Renal pelvis (tissue), 12 donors: ENCODE data around the gene AKR1E2. TPM values are rescaled to one million over a fixed set of nuclear protein-coding genes. Genes with fewer than 3 reads are reported as not detected.
A peak's percentile ranks its signal among the peaks of the same experiment; 100 is the strongest.

ENCODE experiments used
- DNase-seq: peaks from one replicate; pipeline ENCODE4 v3.0.0-alpha.2; 2013
- long read RNA-seq, 16 experiments: transcript quantifications; one replicate each; lab custom pipeline, GENCODE V29; 2026
- polyA plus RNA-seq, 3 donors: library from polyadenylated mRNA; unstranded; fragments of 120-200 nt; gene quantifications; one replicate each; pipeline ENCODE4 v1.2.1, GENCODE V29; 2013; ENCODE audit not compliant: insufficient read length in 3 of 3

AKR1E2 gene
- 10 to 100 TPM in 1 of 3 donors, 1 to 10 TPM in 2; 4.8 to 11.4 (median 7.9) TPM for polyA plus RNA-seq
- long read RNA-seq, donor 1: 0 reads
- long read RNA-seq, donor 2, partial matches to known transcripts: 0 of 1 reads
- long read RNA-seq, donor 2, other reads (novel, unspliced or antisense): 0 of 1 reads
- long read RNA-seq, donor 3: 0 reads
- long read RNA-seq, donor 4, partial matches to known transcripts: 0 of 1 reads
- long read RNA-seq, donor 4, other reads (novel, unspliced or antisense): 0 of 1 reads
- long read RNA-seq, donor 5, partial matches to known transcripts: 0 of 1 reads
- long read RNA-seq, donor 5, other reads (novel, unspliced or antisense): 0 of 1 reads
- long read RNA-seq, donor 6: 0 reads
- long read RNA-seq, donor 7: 0 reads
- long read RNA-seq, donor 8: 0 reads
- long read RNA-seq, donor 9, partial matches to known transcripts: 0 of 1 reads
- long read RNA-seq, donor 9, other reads (novel, unspliced or antisense): 0 of 1 reads
- long read RNA-seq, donor 10: 0 reads
- long read RNA-seq, donor 11: 0 reads
- long read RNA-seq, donor 12: 0 reads
- long read RNA-seq, donor 13: 0 reads
- long read RNA-seq, donor 14: 0 reads
- long read RNA-seq, donor 15, partial matches to known transcripts: 0 of 1 reads
- long read RNA-seq, donor 15, other reads (novel, unspliced or antisense): 0 of 1 reads
- long read RNA-seq, donor 16: 0 reads

DNA sequence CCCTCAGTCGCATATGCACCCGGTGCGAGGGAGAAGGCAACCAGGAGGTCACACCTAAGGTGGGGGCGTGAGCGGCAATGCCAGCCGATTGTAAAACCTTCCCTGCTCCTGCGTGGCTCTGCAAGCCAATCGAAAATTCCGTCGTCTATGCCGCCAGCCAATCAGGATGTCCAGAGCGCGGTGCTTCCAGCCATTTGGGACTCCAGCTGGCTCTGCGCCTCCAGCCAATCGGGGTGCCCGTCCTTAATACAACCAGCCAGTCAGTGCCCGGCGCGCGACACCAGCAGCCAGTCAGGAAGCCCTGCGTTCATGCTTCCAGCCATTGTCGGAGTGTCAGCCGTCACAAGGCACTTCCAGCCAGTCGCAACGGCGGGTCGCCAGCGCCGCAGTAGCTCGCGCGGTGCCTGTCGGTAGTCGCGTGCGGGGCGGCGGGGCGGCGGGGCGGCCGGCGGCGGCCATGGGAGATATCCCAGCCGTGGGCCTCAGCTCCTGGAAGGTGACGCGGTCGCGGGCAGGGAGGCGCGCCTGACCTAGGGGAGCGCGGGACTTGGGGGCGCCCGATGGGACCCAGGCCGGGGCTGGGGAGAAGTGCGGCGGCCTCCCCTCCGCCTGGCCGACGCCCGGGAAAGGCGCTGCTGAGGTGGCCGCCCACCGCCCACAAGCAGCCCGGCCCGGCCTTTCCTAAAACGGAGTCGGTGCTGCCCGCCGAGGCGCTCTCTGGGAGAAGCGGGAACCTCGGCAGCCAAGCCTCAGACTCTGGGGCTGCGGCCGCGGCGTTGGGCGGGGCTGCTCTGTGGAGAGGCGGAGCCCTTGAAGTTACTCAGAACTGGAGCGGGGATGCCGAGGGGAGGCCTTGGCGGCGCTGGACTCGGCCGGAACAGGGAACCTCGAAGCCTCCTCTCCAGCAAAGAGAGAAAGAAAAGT lies at the start of gene AKR1E2:
TSS of gene AKR1E2 (plus strand) at position 340 of the 924 bp plus-strand sequence. CDS start at position 458, 118 bp downstream.
- DNase-seq: peak; percentile 84

GRCh38 chr10:4776234-4776638 lies 49.8 kb upstream of the AKR1E2 start:
- no peak for DNase-seq

DNA sequence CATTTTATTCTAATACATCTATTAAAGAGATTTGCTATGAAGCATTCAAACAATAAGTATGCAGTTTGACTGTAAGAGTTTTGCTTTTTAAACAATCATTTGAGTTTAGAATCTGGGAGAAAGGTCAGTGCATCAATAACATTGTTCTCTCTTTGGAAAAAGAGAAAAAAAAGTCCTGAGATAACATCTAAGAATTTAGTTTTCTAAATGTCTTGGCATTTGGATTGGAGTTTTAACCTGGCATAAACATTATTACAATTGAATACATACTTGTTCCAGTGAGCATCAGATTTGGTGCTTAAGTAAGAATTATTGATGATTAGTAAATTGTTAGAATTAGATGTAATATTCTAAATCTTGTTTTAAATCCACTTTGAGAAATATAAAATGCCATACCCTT lies 47.2 kb upstream of the AKR1E2 start:
- no peak for DNase-seq

DNA sequence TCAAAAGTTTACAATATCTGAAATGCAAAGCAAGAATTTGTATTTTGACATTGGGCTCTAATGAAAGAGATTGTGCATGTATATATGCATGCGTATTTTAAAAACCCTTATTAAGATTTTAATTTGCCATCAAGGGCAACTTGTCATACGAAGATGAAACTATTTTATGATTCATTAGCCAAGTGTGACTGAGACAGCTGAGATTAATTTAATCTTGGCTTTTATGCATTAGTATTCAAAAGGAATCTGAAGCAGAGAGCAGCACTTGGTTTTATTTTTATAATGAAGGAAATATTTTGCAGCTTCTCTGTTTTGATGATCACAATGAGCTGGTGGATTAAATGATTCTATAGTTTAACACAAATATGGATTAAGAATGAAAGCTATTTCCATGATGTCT lies 45.9 kb upstream of the AKR1E2 start:
- no peak for DNase-seq

GRCh38 chr10:4780782-4781181 lies 45.2 kb upstream of the AKR1E2 start:
- no peak for DNase-seq

DNA sequence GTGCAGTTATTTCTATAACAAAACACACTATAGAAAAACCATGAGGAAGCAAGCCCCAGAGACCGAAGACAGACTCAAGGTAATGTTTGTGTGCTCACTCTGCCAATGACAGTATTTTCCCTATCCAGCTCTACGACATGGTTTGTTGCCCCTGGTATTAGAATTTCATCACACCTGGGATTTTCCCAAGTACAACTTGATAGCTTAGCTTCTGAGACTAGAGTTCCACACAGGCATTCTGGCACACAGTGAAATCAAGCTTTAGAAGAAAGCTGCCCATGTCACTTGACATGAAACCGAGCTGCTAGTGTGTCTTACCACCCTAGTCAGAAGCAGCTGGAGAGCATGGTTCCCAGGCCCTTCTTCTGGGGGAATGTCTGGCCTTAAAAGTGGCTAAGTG lies 44.1 kb upstream of the AKR1E2 start:
- no peak for DNase-seq

DNA sequence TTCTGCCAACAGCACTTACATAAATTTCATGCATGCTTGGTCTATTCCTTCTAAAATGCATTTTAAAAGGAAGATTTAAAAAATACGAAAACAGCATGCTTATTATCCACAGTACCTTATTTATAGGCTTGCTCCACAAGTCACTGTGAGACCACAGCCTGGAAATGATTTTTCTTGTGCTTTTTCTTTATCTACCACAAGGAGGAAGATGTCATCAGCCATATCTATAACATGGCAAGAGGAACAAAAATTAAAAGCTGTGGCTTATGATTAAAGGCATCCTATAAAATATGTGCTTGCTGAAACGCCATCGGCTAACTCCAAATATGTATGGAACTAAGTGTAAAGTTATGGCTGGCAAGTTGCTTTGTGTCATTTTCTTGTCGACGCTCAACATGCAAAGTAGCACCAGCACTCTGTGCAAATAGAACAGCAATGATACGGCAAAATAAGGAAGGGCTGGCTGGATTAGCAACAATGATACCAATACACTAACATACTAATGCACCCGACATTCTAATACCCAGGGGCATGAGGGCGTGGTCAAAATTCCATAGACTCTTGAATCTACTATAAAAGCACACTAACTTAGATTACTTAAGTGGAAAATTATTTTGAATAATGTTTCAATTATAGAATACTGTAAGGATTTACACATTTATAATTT lies 41.2 kb upstream of the AKR1E2 start:
- no peak for DNase-seq

GRCh38 chr10:4786043-4786839 lies 39.8 kb upstream of the AKR1E2 start:
- no peak for DNase-seq

DNA sequence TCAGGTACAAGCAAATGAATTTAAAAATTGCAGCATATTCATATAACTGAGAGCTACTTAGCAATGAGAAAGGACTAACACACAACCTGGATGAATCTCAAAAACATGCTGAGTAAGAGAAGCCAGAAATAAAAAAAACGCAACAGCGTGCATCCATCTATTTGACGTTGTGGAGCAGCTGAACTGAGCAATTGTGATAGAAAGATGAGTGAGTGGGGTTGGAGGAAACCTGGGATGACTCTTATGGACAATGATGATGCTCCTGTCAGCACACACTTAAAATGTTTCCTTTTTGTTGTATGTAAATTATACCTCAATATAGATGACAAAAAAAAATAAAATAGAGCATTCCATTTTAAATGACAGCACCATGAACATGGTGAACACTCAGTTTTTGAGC lies 36.0 kb upstream of the AKR1E2 start:
- no peak for DNase-seq

GRCh38 chr10:4790922-4791321 lies 35.1 kb upstream of the AKR1E2 start:
- no peak for DNase-seq

DNA sequence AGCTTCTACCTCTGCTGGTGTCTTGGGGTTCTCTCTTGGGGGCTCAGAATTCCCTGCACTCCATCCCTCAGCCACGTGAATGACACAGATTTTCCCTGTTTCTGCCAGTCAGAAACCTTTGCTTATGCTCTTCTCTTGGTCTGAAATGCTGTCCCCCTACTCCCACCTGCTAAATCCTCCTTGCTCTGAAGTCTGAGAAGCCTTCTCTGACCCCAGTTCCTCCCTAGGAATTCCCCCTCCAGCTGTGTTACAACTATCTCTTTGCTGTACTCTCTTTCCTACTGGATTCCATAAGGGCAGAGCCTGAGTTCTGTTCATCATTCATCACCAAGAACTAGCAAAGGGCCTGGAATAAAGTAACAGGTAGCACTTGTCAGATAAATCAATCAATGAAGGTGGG lies 33.6 kb upstream of the AKR1E2 start:
- DNase-seq: no peak

GRCh38 chr10:4801405-4801804 lies 24.6 kb upstream of the AKR1E2 start:
- DNase-seq: no peak

- no peak for DNase-seq
These were observed 23.1 kb upstream of the AKR1E2 start for GRCh38 chr10:4802711-4803487.

DNA sequence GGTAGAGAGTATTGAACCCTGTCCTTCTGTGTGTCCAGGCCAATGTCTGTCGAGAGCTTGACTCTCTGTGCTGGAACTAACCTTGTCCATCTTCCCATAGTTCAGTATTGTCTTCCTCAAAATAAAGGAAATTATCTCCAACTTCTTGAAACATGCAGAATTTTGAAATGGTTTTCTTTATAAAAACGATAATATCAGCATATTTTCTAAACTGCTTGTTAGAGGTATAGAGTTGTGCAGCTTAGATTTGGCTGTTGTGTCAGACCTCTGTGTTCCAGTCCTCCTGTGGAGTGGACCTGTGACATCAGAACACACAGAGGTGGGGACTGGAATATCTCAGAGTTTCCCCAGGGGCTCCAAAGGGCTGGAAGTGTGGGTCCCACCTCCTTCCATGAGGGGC lies 22.2 kb upstream of the AKR1E2 start:
- no peak for DNase-seq

- DNase-seq: no peak
These were observed 21.5 kb upstream of the AKR1E2 start for GRCh38 chr10:4804465-4804864.

DNA sequence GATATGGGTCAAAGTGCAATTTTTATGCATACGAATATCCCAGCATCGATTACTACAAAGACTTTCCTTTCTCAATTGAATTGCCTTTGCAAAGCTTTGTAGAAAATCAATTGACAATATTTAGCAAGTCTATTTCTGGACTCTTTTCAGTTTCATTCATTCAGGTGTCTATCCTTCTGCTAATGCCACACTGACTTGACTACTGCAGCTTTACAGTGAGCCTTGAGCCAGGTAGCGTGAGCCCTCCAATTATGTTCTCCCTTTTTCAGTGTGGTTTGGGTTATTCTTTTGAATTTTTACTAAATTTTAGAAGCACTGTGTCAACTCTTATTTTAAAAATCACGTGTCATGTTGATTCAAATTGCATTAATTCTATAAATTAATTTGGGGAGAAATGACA lies 19.5 kb upstream of the AKR1E2 start:
- DNase-seq: no peak

GRCh38 chr10:4807761-4808507 lies 18.1 kb upstream of the AKR1E2 start:
- no peak for DNase-seq

- DNase-seq: no peak
These were observed 16.9 kb upstream of the AKR1E2 start for GRCh38 chr10:4809156-4809555.

DNA sequence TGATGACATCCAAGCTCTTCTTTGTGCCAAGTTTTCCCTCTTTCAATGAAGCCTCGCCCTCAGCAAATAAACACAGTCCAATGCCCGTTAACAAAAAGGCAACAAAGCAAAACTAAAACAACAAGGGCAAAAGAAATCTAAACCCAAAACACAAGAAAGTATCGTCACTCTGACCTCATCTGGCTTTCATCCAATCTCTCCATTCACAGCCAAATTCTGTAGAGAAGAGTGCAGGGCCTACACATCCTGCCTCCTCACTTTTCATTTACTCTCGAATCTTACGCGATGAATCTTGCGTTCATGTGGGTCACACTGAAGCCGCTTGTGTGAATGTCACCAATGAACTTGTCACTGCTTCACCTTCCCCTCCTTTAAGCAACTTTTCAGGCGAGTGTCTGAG lies 15.9 kb upstream of the AKR1E2 start:
- DNase-seq: no peak
